B cell (primary cell): ENCODE results near the gene GPC5.

Source experiments
- CTCF ChIP-seq: fragments of 200-600 bp; IDR thresholded peaks from one replicate; pipeline ENCODE4 v1.8.0; 2022; ENCODE audit warnings: antibody characterized with exemption, mild to moderate bottlenecking
- EZH2 ChIP-seq: IDR thresholded peaks from 2 replicates; pipeline ENCODE4 v1.6.1; 2012; ENCODE audit warnings: borderline replicate concordance, low read depth, mild to moderate bottlenecking, moderate library complexity, low read length; ENCODE audit not compliant: insufficient read depth, poor library complexity, severe bottlenecking

GRCh38 chr13:92767468-92767867, 1369.0 kb downstream of the GPC5 start:
- TF ChIP-seq EZH2 (no peak), CTCF (no peak)
